HUES48 (cell line): Measurements from ENCODE around the gene LPAR2.

Source experiments
- H3K27ac ChIP-seq: one replicate; pipeline ENCODE4 v1.7.0; 2013; ENCODE audit warnings: low read depth, low read length, inconsistent platforms
- H3K27me3 ChIP-seq: 2 replicates; pipeline ENCODE4 v1.6.1; 2013; ENCODE audit warnings: mild to moderate bottlenecking, low read length; ENCODE audit not compliant: control insufficient read depth, insufficient read depth
- H3K36me3 ChIP-seq: 2 replicates; pipeline ENCODE4 v1.6.1; 2013; ENCODE audit warnings: low read length; ENCODE audit not compliant: control insufficient read depth, insufficient read depth
- H3K4me1 ChIP-seq: 2 replicates; pipeline ENCODE4 v1.6.1; 2013; ENCODE audit warnings: mild to moderate bottlenecking, low read length; ENCODE audit not compliant: control insufficient read depth, insufficient read depth
- H3K4me3 ChIP-seq: 2 replicates; pipeline ENCODE4 v1.5.1; 2013; ENCODE audit warnings: mild to moderate bottlenecking, low read depth, low read length
- H3K9ac ChIP-seq: 2 replicates; pipeline ENCODE4 v1.6.1; 2013; ENCODE audit warnings: mild to moderate bottlenecking, low read depth, low read length, moderate library complexity
- H3K9me3 ChIP-seq: 2 replicates; pipeline ENCODE4 v1.6.1; 2013; ENCODE audit warnings: low read length; ENCODE audit not compliant: control insufficient read depth, insufficient read depth

Gene LPAR2

GRCh38 chr19:19652482-19653295, 24.7 kb upstream of the LPAR2 start:
- no peaks in the 10 kb centered on the region for H3K27me3 ChIP-seq
- no peaks in the 10 kb centered on the region for H3K9me3 ChIP-seq
- no peak overlapping the region for H3K9ac ChIP-seq
- peaks cover 97% of the 10 kb centered on the region for H3K36me3 ChIP-seq
- H3K4me1 ChIP-seq = no peaks in the 10 kb centered on the region
- H3K4me3 ChIP-seq = no peak overlapping the region
- H3K27ac ChIP-seq = no peak overlapping the region

- Histone ChIP-seq H3K36me3 (peaks cover 96% of the 10 kb centered on the region), H3K4me1 (no peaks in the 10 kb centered on the region), H3K27ac (no peak overlapping the region), H3K9me3 (no peaks in the 10 kb centered on the region), H3K4me3 (no peak overlapping the region), H3K27me3 (no peaks in the 10 kb centered on the region), H3K9ac (no peak overlapping the region)
These were observed 23.1 kb upstream of the LPAR2 start for GRCh38 chr19:19651076-19651475.

DNA sequence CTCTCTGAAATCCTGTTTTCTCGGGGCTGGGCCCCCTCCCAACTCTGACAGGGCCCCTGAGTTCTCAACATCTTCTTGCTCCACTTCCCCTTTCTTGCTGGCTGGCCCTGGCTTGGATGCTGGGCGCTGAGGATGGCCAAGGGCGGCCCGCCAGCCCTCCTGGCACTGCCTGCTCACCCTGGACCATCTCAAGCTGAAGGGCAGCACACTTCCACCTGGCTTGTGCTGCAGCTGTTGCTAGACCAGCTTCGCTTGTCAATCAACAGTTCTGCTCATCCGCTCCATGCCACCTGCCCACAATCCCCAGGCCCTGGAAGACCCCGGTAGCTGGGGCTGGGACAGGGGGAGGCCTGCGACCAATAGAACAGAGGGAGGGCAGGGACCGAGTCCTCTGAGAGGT, 22.3 kb upstream of the LPAR2 start:
- Histone ChIP-seq H3K27ac (no peak overlapping the region), H3K27me3 (no peaks in the 10 kb centered on the region), H3K9ac (no peak overlapping the region), H3K4me3 (no peak overlapping the region), H3K36me3 (peaks cover 96% of the 10 kb centered on the region), H3K4me1 (no peaks in the 10 kb centered on the region), H3K9me3 (no peaks in the 10 kb centered on the region)

GRCh38 chr19:19649580-19649995, 21.6 kb upstream of the LPAR2 start:
- Histone ChIP-seq H3K9ac (no peak overlapping the region), H3K36me3 (peaks cover 96% of the 10 kb centered on the region), H3K9me3 (no peaks in the 10 kb centered on the region), H3K4me1 (no peaks in the 10 kb centered on the region), H3K27me3 (no peaks in the 10 kb centered on the region), H3K27ac (no peak overlapping the region), H3K4me3 (no peak overlapping the region)

DNA sequence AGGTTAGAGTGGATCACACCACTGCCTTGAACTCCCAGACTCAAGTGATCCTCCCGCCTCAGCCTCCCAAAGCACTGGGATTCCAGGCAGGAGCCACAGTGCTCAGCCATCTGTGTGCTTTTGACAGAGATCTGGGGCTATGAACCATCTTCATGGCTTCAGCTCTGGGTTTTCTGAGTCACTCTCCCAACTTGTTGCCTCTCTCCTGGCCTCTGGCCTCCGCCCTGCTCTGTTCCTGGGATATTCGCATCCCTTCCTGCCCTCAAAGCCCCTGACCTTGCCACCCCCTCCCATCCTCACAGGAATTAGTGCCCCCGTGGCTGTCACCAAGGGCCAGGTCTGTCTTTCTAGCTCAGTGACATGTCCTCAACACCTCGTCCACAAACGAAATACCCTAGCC, 21.1 kb upstream of the LPAR2 start:
- no peak overlapping the region for H3K9ac ChIP-seq
- no peaks in the 10 kb centered on the region for H3K4me1 ChIP-seq
- no peak overlapping the region for H3K27ac ChIP-seq
- H3K27me3 ChIP-seq = no peaks in the 10 kb centered on the region
- no peaks in the 10 kb centered on the region for H3K9me3 ChIP-seq
- peaks cover 95% of the 10 kb centered on the region for H3K36me3 ChIP-seq
- H3K4me3 ChIP-seq = no peak overlapping the region

- Histone ChIP-seq H3K27ac (no peak overlapping the region), H3K4me3 (no peak overlapping the region), H3K27me3 (no peaks in the 10 kb centered on the region), H3K9me3 (no peaks in the 10 kb centered on the region), H3K4me1 (no peaks in the 10 kb centered on the region), H3K9ac (no peak overlapping the region), H3K36me3 (peaks cover 77% of the 10 kb centered on the region)
These were observed 19.2 kb upstream of the LPAR2 start for GRCh38 chr19:19647037-19647835.

- H3K36me3 ChIP-seq = peaks cover 59% of the 10 kb centered on the region
These were observed 17.3 kb upstream of the LPAR2 start for GRCh38 chr19:19645233-19645870.

DNA sequence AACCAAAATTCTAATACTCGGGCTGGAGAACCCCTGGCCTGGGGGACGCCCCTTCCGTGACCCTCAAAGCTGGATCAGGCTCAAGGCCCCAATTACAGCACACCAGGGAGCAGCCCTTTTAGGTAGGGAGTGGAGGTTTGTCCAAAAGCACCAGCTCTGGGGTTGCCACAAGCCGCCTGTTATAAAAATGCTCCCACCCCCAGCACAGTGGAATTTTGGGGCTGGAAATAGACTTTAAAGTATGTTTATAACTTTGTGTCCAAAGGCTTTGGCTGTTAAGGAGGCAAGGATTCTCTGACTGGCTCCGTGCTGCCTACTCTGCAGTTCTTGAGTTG, 16.0 kb upstream of the LPAR2 start:
- H3K27me3 ChIP-seq = no peaks in the 10 kb centered on the region

More at GRCh38 chr19:19645233-19645870, 17.3 kb upstream of the LPAR2 start:
- no peak overlapping the region for H3K9ac ChIP-seq
- no peak overlapping the region for H3K4me3 ChIP-seq
- H3K4me1 ChIP-seq = no peaks in the 10 kb centered on the region
- H3K27ac ChIP-seq = no peak overlapping the region
- no peaks in the 10 kb centered on the region for H3K9me3 ChIP-seq
- no peaks in the 10 kb centered on the region for H3K27me3 ChIP-seq

DNA sequence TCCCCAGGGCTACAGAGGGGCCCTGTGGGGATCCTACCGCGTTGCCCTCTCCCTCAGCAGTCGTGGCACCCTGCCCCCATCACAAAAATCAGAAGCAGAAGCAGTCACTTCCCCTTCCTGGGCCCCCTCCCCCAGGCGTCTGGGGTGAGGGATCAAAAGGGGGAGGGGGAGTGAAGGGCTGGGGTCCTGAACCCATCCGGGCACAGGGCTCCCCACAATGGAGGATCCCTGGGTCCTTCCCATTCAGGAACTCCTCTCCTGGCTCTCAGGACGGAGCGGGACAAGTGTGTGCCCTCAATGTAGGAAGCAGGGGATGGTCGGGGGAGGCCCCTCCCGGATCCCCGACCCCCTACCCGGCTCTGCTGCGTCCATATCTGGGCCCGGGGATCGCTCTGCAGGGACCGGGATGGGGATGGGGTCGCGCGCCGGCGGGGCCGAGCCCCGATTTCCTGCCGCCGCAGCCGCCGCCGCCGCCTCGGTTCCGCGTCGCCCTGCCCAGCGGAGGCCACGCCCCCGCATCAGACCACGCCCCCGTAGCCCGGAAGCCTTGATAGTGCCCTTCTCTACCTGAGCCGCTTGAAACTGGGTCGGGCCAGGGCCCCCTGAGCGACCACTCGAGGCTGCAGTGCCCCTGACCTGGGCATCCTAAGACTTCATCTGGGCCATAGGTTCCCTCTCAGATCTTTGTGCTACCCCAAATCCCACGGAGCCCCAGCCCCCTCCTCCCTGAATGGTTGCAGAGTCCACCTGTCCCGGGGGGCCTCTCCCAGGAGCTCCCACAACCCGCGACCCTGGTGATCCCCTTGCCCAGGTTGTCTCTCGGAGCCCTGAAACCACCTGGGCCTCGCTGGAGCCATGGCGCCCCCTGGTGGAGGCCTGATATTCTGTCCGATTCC, 15.4 kb upstream of the LPAR2 start, which contains the start of gene GMIP:
TSS of gene GMIP (minus strand) at position 500 of the 896 bp plus-strand sequence. CDS start at position 372, 128 bp downstream.
- peaks cover 42% of the 10 kb centered on the region for H3K36me3 ChIP-seq
- peak within 1 kb of the TSS; percentile 85 for H3K27ac ChIP-seq
- no peaks in the 10 kb centered on the region for H3K27me3 ChIP-seq
- H3K9me3 ChIP-seq = no peaks in the 10 kb centered on the region
- H3K9ac ChIP-seq = peak within 1 kb of the TSS; percentile 47; the same call in 1 of the 2 replicates
- H3K4me3 ChIP-seq = peak within 1 kb of the TSS; percentile 80
- H3K4me1 ChIP-seq = no peaks in the 10 kb centered on the region

More for the DNA sequence above, 16.0 kb upstream of the LPAR2 start:
- Histone ChIP-seq H3K9me3 (no peaks in the 10 kb centered on the region), H3K4me1 (no peaks in the 10 kb centered on the region), H3K27ac (peak overlapping the region; percentile 85), H3K9ac (no peak overlapping the region), H3K36me3 (peaks cover 45% of the 10 kb centered on the region), H3K4me3 (no peak overlapping the region)

- peak overlapping the region; percentile 9; the same call in 1 of the 2 replicates for H3K9ac ChIP-seq
- no peaks in the 10 kb centered on the region; the same call in 1 of the 2 replicates for H3K4me1 ChIP-seq
- H3K27ac ChIP-seq = no peak overlapping the region
- peak overlapping the region; percentile 80 for H3K4me3 ChIP-seq
- no peaks in the 10 kb centered on the region for H3K27me3 ChIP-seq
- H3K9me3 ChIP-seq = no peaks in the 10 kb centered on the region
- peaks cover 34% of the 10 kb centered on the region for H3K36me3 ChIP-seq
These were observed 14.6 kb upstream of the LPAR2 start for GRCh38 chr19:19642506-19643157.
